ENCODE data around the gene SNTB2. TPM values are rescaled to one million over a fixed set of nuclear protein-coding genes. Genes with fewer than 3 reads are reported as not detected.
A peak's percentile ranks its signal among the peaks of the same experiment; 100 is the strongest.

The SNTB2 gene
- polyA plus RNA-seq, 3 donors, result 1.2 to 6.0 (median 5.0) TPM

- peaks cover 28 to 35% of the 10 kb centered on the region in 2 donors for H3K4me1 ChIP-seq (ENCODE audit: control insufficient read depth in 1 of 2, insufficient read depth in 2 of 2, low read length in 2 of 2)
- Mint-ChIP-seq H3K4me3 (peak overlapping the region; percentile 86 to 92), H3K27me3 (ENCODE audit: low read depth in 3 of 3) (peaks cover 31 to 68% (median 33%) of the 10 kb centered on the region in 3 donors), H3K4me1 (peaks cover 34% of the 10 kb centered on the region), H3K36me3 (peaks cover 0 to 5% of the 10 kb centered on the region in 2 donors), H3K9me3 (peaks cover 0 to 8% (median 0%) of the 10 kb centered on the region in 7 donors), H3K27ac (no peak overlapping the region)
- H3K36me3 ChIP-seq (replicated peaks in 1 of 2; ENCODE audit: control insufficient read depth in 1 of 2, insufficient read depth in 2 of 2, low read length in 2 of 2), result no peaks in the 10 kb centered on the region
- peak overlapping the region; percentile 31 for H3K9ac ChIP-seq (ENCODE audit: insufficient read depth, low read length, poor library complexity, severe bottlenecking)
- no CpG with 5 or more reads among the region's 5 CpGs for WGBS (ENCODE audit: insufficient coverage)
- H3K27me3 ChIP-seq (ENCODE audit: control insufficient read depth in 2 of 2, insufficient read depth in 2 of 2, low read length in 2 of 2), result peaks cover 22 to 34% of the 10 kb centered on the region in 2 donors
- H4K20me1 ChIP-seq (ENCODE audit: insufficient read depth, low read length), result peaks cover 37% of the 10 kb centered on the region
- intact Hi-C loops (cut with micrococcal nuclease), result loop anchor here (5.0 to 10.0 kb wide), 2 partner anchors 53 to 124 kb away; partner anchors contain the start of genes CHTF8 (in 1 of the 2), UTP4 (in 1 of the 2) and VPS4A (in 1 of the 2)
- peak in 1 of 3 donors; percentile 8 for DNase-seq
- TF ChIP-seq CTCF (IDR thresholded peaks at IDR 0.05), result no peak
- H3K9me3 ChIP-seq (replicated peaks in 1 of 2; ENCODE audit: control insufficient read depth in 1 of 2, insufficient read depth in 1 of 2, low read length in 2 of 2), result no peaks in the 10 kb centered on the region
- peak overlapping the region; percentile 84 for H3K4me2 ChIP-seq (replicated peaks; ENCODE audit: extremely low read depth, low read length, poor library complexity, severe bottlenecking)
- H2AFZ ChIP-seq (ENCODE audit: insufficient read depth, low read depth, low read length, poor library complexity, severe bottlenecking), result no peak overlapping the region
- H3K79me2 ChIP-seq (ENCODE audit: insufficient read depth, low read length), result no peaks in the 10 kb centered on the region
- H3K27ac ChIP-seq (ENCODE audit: low read depth in 1 of 2, low read length in 2 of 2), result no peak overlapping the region
- peak overlapping the region; percentile 65 to 84 (median 75) for H3K4me3 ChIP-seq (replicated peaks in 1 of 3; ENCODE audit: low read depth in 2 of 3, low read length in 3 of 3)
These were observed 1.2 kb downstream of the SNTB2 start for GRCh38 chr16:69188236-69188549.

- intact Hi-C loops (cut with micrococcal nuclease), result loop anchor here (5.0 to 10.0 kb wide), 2 partner anchors 54 to 124 kb away; partner anchors contain the start of genes CHTF8 (in 1 of the 2), UTP4 (in 1 of the 2) and VPS4A (in 1 of the 2)
- H3K27ac ChIP-seq (ENCODE audit: low read depth in 1 of 2, low read length in 2 of 2), result no peak overlapping the region
- H3K27ac Mint-ChIP-seq, result no peak overlapping the region
- no peak overlapping the region for H2AFZ ChIP-seq (ENCODE audit: insufficient read depth, low read depth, low read length, poor library complexity, severe bottlenecking)
- no peaks in the 10 kb centered on the region for H3K9me3 ChIP-seq (replicated peaks in 1 of 2; ENCODE audit: control insufficient read depth in 1 of 2, insufficient read depth in 1 of 2, low read length in 2 of 2)
- peaks cover 28 to 35% of the 10 kb centered on the region in 2 donors for H3K4me1 ChIP-seq (ENCODE audit: control insufficient read depth in 1 of 2, insufficient read depth in 2 of 2, low read length in 2 of 2)
- H3K27me3 Mint-ChIP-seq (ENCODE audit: low read depth in 3 of 3), result peaks cover 31 to 72% (median 33%) of the 10 kb centered on the region in 3 donors
- no peaks in the 10 kb centered on the region for H3K79me2 ChIP-seq (ENCODE audit: insufficient read depth, low read length)
- peaks cover 34% of the 10 kb centered on the region for H3K4me1 Mint-ChIP-seq
- WGBS (ENCODE audit: insufficient coverage), result 56% methylated on average over 1 of the region's 5 CpGs
- H3K9me3 Mint-ChIP-seq, result peaks cover 0 to 8% (median 0%) of the 10 kb centered on the region in 7 donors
- H3K4me2 ChIP-seq (replicated peaks; ENCODE audit: extremely low read depth, low read length, poor library complexity, severe bottlenecking), result peak overlapping the region; percentile 84
- peak overlapping the region in 1 of 3 experiments; percentile 84 for H3K4me3 ChIP-seq (replicated peaks in 1 of 3; ENCODE audit: low read depth in 2 of 3, low read length in 3 of 3)
- H3K36me3 Mint-ChIP-seq, result peaks cover 0 to 5% of the 10 kb centered on the region in 2 donors
- H4K20me1 ChIP-seq (ENCODE audit: insufficient read depth, low read length), result peaks cover 39% of the 10 kb centered on the region
- H3K36me3 ChIP-seq (replicated peaks in 1 of 2; ENCODE audit: control insufficient read depth in 1 of 2, insufficient read depth in 2 of 2, low read length in 2 of 2), result no peaks in the 10 kb centered on the region
- no peak overlapping the region for H3K9ac ChIP-seq (ENCODE audit: insufficient read depth, low read length, poor library complexity, severe bottlenecking)
- H3K27me3 ChIP-seq (ENCODE audit: control insufficient read depth in 2 of 2, insufficient read depth in 2 of 2, low read length in 2 of 2), result peaks cover 23 to 34% of the 10 kb centered on the region in 2 donors
- no peak for DNase-seq
- peak overlapping the region; percentile 86 to 92 for H3K4me3 Mint-ChIP-seq
- TF ChIP-seq CTCF (IDR thresholded peaks at IDR 0.05), result no peak
These were observed 1.8 kb downstream of the SNTB2 start for GRCh38 chr16:69188716-69189115.
